Stimulated activated CD4-positive, alpha-beta T cell treated with anti-CD3 and anti-CD28 coated beads, Interleukin-2, amount 100 ng/mL, for 4 hours (primary cell): ENCODE data around the gene GPRC5A.
"Not testable (repeated sequence)": the region's sequence is repeated elsewhere in the genome, so short reads cannot be mapped to it uniquely, and the experiment has no call there.

ENCODE experiments used
- DNase-seq: peaks from one replicate; pipeline ENCODE4 v3.0.0-alpha.2; 2020; ENCODE audit warnings: low read depth

Gene GPRC5A

DNA sequence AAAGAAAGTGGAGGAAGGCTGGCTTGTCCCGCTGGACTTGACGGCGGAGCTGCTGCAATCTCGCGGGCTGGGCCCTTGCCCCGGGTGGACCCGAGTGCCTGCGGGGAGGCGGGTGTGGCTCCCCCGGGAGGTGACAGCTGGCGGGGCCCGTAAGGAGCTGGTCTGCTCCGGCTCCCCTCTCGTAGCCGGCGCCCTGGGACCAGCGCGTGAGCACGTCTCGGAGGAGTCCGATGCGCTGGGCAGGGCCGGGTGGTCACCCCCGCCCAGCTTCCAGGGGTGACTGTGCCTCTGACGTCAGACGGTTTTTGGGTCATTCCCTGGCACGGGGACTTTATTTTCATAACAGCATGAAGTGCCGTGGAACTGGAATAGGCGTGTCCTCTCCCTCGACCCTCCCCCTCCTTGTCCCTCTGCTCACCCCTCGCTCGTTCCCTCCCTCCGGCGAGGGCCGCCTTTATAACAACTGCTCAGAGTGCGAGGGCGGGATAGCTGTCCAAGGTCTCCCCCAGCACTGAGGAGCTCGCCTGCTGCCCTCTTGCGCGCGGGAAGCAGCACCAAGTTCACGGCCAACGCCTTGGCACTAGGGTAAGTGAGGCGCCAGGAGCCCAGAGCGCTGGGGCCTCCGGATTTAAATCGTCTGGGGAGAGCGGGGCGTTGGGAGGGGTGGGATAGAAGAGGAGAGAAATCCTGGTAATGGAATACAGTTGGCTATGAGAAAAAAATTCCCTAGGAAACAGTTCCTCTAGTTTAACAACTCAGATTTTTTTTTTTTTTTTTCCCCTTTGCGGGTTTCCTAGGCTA lies at the start of gene GPRC5A:
GPRC5A (plus strand) TSS at position 483 of the 801 bp plus-strand sequence. CDS start 16,688 bp downstream, outside the sequence.
- DNase-seq, result peak; percentile 7

DNA sequence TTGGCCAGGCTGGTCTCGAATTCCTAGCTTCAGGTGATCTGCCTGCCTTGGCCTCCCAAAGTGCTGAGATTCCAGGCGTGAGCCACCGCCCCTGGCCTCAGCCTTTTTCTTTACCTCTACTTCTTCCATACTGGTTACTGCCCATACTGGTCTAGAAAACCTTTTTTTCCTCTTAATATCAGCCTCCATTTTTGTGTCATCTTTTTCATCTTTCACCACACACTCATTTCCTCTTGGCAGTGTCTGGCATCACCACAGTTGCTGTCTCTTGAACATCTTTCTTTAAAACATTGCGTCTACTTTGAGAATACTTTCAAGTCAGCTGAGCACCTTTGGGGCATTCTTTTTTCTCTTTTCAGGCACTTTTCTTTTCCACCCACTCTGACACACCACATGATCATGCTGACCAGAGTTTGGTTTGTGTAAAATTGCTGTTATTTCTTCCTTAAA lies 45.5 kb upstream of the GPRC5A start:
- DNase-seq, result no peak

GRCh38 chr12:12846780-12847179 lies 44.6 kb upstream of the GPRC5A start:
- DNase-seq, result not testable (repeated sequence)

GRCh38 chr12:12853435-12853834 lies 37.9 kb upstream of the GPRC5A start:
- no peak for DNase-seq

GRCh38 chr12:12859690-12860089 lies 31.7 kb upstream of the GPRC5A start:
- no peak for DNase-seq

DNA sequence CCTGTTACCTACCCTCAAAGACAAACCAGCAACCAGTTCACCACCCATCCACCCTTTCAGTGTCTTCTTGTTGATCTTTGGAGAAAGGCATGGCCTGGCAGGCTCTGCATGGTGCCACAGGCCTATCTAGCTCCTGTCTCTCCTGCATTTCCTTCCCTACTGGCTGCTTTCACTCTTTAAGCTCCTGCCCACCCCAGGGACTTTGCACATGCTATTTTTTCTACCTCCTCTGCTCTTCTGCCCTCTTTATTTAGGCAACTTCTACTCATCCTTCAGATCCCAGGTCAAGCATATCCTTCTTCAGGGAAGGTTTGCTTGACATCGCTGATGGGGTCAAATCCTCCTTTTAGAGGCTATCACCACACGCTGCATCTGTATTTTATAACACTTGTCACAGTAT lies 27.1 kb upstream of the GPRC5A start:
- DNase-seq, result no peak

GRCh38 chr12:12868477-12869235 lies 22.7 kb upstream of the GPRC5A start:
- DNase-seq, result no peak

DNA sequence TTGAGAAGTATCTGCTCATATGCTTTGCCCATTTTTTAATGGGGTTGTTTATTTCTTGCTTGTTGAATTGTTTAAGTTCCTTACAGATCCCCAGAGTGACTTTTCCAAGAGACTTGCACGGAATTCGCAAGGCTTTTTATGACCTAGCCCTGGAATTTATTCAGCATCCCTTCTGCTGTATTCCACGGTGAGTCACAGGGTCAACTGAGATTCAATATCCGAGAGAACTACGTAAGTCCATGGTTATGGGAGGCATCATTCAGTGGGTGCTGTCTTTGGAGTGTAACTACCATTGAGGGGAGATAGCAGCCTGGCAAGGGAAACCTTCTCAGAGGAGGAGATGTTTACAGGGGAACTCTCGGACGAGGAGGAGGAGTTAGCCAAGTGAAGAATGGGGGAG lies 20.9 kb upstream of the GPRC5A start:
- DNase-seq, result no peak

GRCh38 chr12:12871587-12872138 lies 19.7 kb upstream of the GPRC5A start:
- DNase-seq, result no peak

DNA sequence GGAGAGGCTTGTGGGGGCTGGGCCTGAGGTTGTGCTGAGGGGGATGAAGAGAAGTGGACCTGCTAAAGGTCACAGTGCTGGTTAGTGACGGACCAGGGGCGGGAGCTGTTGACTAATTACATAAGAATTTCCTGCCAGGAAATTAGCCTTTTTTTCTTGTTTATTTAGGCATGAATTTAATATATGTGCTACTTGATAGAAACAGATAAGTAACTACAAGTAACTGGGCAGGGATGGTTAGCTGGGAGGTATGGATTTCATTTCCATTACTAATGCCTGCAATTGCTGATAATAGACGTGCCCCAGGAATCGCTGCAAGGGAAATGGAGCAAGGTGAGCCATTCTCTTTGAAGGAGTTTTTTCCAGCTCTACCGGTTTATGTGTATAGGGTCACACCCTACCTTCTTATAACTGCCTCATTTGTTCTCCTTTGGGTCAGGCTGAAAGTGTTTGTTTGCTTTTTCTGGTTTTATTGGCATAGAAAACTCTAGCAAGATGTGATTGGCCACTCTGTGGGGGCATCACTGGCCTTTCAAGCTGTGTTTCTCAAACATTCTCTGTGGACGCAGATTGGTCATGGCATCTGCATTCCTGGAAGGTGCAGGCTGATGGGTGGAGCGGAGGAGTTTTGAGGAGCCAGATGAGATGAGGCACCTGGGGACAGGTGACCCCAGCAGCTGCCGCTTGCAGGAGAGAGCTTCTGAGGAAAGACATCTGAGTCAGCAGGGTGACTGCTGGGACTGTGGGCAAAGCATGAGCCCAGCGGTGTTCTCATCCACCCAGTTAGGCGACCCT lies 19.0 kb upstream of the GPRC5A start:
- no peak for DNase-seq

- DNase-seq, result no peak
Measured at GRCh38 chr12:12872934-12873275, 18.5 kb upstream of the GPRC5A start.

DNA sequence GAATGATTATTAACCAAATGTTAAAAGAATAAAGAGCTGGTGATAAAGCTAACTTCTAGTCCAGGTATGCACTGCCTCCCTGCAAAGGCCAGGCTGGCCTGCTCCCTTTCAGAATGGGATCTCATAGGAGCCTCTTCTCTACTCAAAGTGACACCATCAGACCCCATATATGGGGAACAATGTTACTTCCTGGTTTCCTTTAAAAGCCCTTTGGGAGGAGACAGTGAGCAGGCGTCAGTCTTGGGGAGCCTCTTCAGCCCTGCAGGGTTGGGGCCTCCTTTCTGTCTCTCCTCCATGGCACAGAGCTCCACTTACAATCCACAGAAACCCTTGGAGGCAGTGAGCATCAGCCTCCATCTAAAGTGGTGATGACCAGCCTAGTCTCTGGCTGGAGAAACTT lies 17.3 kb upstream of the GPRC5A start:
- DNase-seq, result no peak

GRCh38 chr12:12875301-12875700 lies 16.1 kb upstream of the GPRC5A start:
- DNase-seq, result not testable (repeated sequence)

GRCh38 chr12:12877153-12877768 lies 14.1 kb upstream of the GPRC5A start:
- no peak for DNase-seq

DNA sequence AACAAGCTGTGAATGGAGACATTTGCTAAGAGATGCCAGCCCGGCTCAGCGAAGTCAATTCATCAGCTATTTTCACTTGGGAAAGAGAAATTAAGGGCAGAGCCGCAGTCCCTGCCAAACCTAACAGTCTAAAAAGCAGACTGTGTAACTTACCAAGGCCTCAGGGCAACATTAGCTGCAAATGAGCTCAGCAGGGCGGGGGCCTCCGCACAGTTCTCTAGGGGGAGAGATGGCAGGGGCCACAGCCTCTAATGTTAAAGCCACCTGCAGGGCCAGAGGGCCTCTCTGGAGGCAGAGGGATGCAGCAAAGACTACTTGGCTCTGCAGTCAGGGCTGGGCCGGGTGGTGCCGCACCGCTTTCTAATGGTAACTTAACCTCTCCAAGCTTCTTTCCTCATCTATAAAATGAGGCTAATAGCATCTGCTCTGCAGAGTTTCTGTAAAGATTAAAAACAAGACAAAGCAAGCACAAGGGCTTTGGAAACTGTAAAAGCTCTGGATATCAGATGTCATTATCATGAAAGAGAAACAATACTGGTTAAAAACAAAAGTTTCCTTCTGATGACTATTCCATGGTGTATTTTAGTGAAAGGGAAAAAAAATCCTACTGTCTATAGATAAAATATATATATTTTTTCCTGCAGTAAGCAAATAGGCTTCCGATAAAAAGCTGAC lies 13.4 kb upstream of the GPRC5A start:
- DNase-seq, result no peak

- no peak for DNase-seq
Measured at GRCh38 chr12:12880537-12880936, 10.8 kb upstream of the GPRC5A start.

- no peak for DNase-seq
Measured at GRCh38 chr12:12881151-12881909, 10.0 kb upstream of the GPRC5A start.

DNA sequence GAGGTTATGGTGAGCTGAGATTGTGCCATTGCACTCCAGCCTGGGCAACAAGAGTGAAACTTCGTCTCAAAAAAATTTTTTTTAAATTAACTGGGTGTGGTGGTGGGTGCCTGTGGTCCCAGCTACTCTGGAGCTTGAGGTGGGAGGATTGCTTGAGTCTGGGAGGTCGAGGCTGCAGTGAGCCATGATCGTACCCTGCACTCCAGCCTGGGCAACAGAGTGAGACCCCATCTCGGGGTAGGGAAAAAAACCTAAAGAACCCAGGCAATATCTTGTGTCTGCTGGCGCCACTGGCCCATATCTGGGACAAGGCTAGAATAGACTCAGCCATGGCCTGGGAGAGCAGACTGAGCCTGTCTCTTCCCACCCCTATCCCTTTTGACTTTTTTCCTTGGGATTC lies 9.1 kb upstream of the GPRC5A start:
- DNase-seq, result no peak

DNA sequence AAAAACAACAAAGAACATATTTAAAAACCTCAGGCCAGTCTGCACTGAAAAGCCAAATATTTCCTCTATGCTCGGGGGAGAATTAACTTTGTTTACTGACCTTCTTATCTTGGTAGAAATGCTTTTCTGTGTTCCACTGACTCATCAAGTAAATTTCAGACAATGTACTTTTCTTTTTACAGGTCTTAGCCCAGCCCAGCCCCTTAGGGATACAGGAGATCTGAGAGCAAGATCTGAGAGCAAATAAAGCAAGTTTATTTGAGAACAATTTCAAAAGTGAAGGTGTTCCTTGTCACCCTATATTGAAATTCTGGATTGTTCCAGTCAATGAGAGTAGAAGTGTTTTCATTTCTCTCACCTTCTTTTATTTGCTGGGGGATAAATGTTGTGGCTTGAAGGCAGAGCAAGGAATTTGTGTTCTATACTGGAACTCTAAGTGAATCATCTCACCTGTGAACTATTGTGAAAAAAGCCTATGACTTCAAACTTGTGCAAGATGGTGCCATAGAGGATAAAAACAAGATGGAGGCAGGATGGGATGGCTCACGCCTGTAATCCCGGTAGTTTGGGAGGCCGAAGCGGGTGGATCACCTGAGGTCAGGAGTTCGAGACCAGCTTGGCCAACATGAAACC lies 7.9 kb upstream of the GPRC5A start:
- no peak for DNase-seq
